Small intestine (tissue), 7 donors: ENCODE results near the gene WASHC2A. TPM values are rescaled to one million over a fixed set of nuclear protein-coding genes. Genes with fewer than 3 reads are reported as not detected.
"Not testable (repeated sequence)": the region's sequence is repeated elsewhere in the genome, so short reads cannot be mapped to it uniquely, and the experiment has no call there.

Experiments
- DNase-seq, 2 donors: peaks; one replicate each; pipeline versions ENCODE4 v3.0.0 to v3.0.0-alpha.2; 2013
- FAIRE-seq: peaks from 2 replicates; lab custom pipeline; 2012; peaks lifted over from hg19 to GRCh38; lab: Jason Lieb, UNC
- H3K27ac ChIP-seq, 3 donors: one replicate each; pipeline ENCODE4 v1.5.1; 2013; ENCODE audit warnings: low read length in 2 of 3, mild to moderate bottlenecking in 2 of 3, control low read depth in 1 of 3, inconsistent platforms in 1 of 3, low read depth in 1 of 3, moderate library complexity in 1 of 3
- H3K27me3 ChIP-seq, 3 donors: one replicate each; pipeline ENCODE4 v1.6.1; 2013; ENCODE audit warnings: low read length in 3 of 3, inconsistent platforms in 1 of 3; ENCODE audit not compliant: control insufficient read depth in 3 of 3, insufficient read depth in 3 of 3
- H3K36me3 ChIP-seq, 3 donors: one replicate each; pipeline ENCODE4 v1.6.1; 2013; ENCODE audit warnings: low read length in 3 of 3, inconsistent platforms in 1 of 3, low read depth in 1 of 3, mild to moderate bottlenecking in 1 of 3, moderate library complexity in 1 of 3; ENCODE audit not compliant: control insufficient read depth in 3 of 3, insufficient read depth in 2 of 3
- H3K4me1 ChIP-seq, 3 donors: one replicate each; pipeline ENCODE4 v1.6.1; 2013; ENCODE audit warnings: low read length in 2 of 3, inconsistent platforms in 1 of 3, low read depth in 1 of 3, mild to moderate bottlenecking in 1 of 3, moderate library complexity in 1 of 3; ENCODE audit not compliant: control insufficient read depth in 3 of 3, insufficient read depth in 2 of 3
- H3K4me3 ChIP-seq, 3 donors: one replicate each; pipeline ENCODE4 v1.5.1; 2013; ENCODE audit warnings: low read length in 3 of 3, control low read depth in 1 of 3, inconsistent platforms in 1 of 3, low read depth in 1 of 3, mild to moderate bottlenecking in 1 of 3, moderate library complexity in 1 of 3
- H3K9me3 ChIP-seq, 2 donors: one replicate each; pipeline ENCODE4 v1.6.1; 2013; ENCODE audit warnings: low read depth in 1 of 2, low read length in 1 of 2; ENCODE audit not compliant: control insufficient read depth in 2 of 2, insufficient read depth in 1 of 2
- WGBS, 3 donors: extraction: QIAGEN DNeasy Blood & Tissue Kit; methylation state at CpG; one replicate each; pipeline ENCODE4 v1.1.7; 2013; 5-methylcytosine and 5-hydroxymethylcytosine counted together
- polyA plus RNA-seq, 4 donors: library from polyadenylated mRNA; stranded (reverse) in 3 of 4; unstranded in 1 of 4; fragments of 200-250 nt in 3 of 4; fragments of 120-200 nt in 1 of 4; gene quantifications; one replicate each; pipeline versions ENCODE4 v1.2.1 to v1.2.3, GENCODE V29; 2013
- donor health status: healthy with polysubstance abuse.
- donor health status: control.
- donor health status: control.
- donor health status: Bipolar disorder and iron deficiency.
- donor health status: healthy.

Gene WASHC2A
- polyA plus RNA-seq, 4 donors = 15.1 to 64.6 (median 20.3) TPM

GRCh38 chr10:50091304-50091703, 23.6 kb downstream of the WASHC2A start:
- not testable (repeated sequence) for DNase-seq, H3K27ac ChIP-seq, FAIRE-seq, H3K4me3 ChIP-seq, H3K36me3 ChIP-seq, H3K9me3 ChIP-seq, H3K27me3 ChIP-seq, H3K4me1 ChIP-seq
- WGBS, 3 donors = 93 to 100% (median 100%) methylated on average over 2 to 8 of the region's 11 CpGs

GRCh38 chr10:50092928-50093327, 25.2 kb downstream of the WASHC2A start:
- not testable (repeated sequence) for H3K36me3 ChIP-seq, H3K4me3 ChIP-seq, DNase-seq, H3K27me3 ChIP-seq, H3K4me1 ChIP-seq, H3K27ac ChIP-seq, FAIRE-seq, H3K9me3 ChIP-seq
- WGBS, 3 donors = no CpG with 5 or more reads among the region's 8 CpGs

GRCh38 chr10:50094630-50095029, 26.9 kb downstream of the WASHC2A start:
- WGBS, 3 donors = 94 to 97% (median 94%) methylated on average over 1 to 4 of the region's 5 CpGs
- not testable (repeated sequence) for H3K4me1 ChIP-seq, H3K27ac ChIP-seq, H3K4me3 ChIP-seq, H3K9me3 ChIP-seq, H3K27me3 ChIP-seq, DNase-seq, FAIRE-seq, H3K36me3 ChIP-seq

- H3K36me3 ChIP-seq, DNase-seq, H3K27me3 ChIP-seq, H3K4me3 ChIP-seq, H3K4me1 ChIP-seq, FAIRE-seq, H3K9me3 ChIP-seq, H3K27ac ChIP-seq: not testable (repeated sequence)
- 91 to 94% (median 94%) methylated on average over 7 of the region's 7 CpGs for WGBS, 3 donors
Measured at GRCh38 chr10:50095402-50095801, 27.6 kb downstream of the WASHC2A start.

GRCh38 chr10:50096722-50097121, 29.0 kb downstream of the WASHC2A start:
- not testable (repeated sequence) for H3K27me3 ChIP-seq, H3K4me1 ChIP-seq, H3K9me3 ChIP-seq, H3K36me3 ChIP-seq, H3K27ac ChIP-seq, H3K4me3 ChIP-seq, FAIRE-seq, DNase-seq
- WGBS, 3 donors = 91 to 100% methylated on average over 1 of the region's 3 CpGs; no CpG with 5 or more reads in 1 of the 3 donors

- DNase-seq, H3K9me3 ChIP-seq, FAIRE-seq, H3K4me3 ChIP-seq, H3K4me1 ChIP-seq, H3K27me3 ChIP-seq, H3K27ac ChIP-seq, H3K36me3 ChIP-seq: not testable (repeated sequence)
- 82 to 93% (median 85%) methylated on average over 2 to 3 of the region's 3 CpGs for WGBS, 3 donors
Measured at GRCh38 chr10:50098645-50099044, 30.9 kb downstream of the WASHC2A start.

GRCh38 chr10:50101139-50101582, 33.4 kb downstream of the WASHC2A start:
- H3K27me3 ChIP-seq, H3K4me3 ChIP-seq, FAIRE-seq, H3K27ac ChIP-seq, H3K9me3 ChIP-seq, H3K36me3 ChIP-seq, H3K4me1 ChIP-seq, DNase-seq: not testable (repeated sequence)
- 81 to 89% (median 84%) methylated on average over 8 to 9 of the region's 9 CpGs for WGBS, 3 donors

- H3K4me3 ChIP-seq, DNase-seq, FAIRE-seq, H3K9me3 ChIP-seq, H3K27ac ChIP-seq, H3K36me3 ChIP-seq, H3K4me1 ChIP-seq, H3K27me3 ChIP-seq: not testable (repeated sequence)
- WGBS, 3 donors = 90 to 99% (median 94%) methylated on average over 3 of the region's 3 CpGs
Measured at GRCh38 chr10:50101747-50102146, 34.0 kb downstream of the WASHC2A start.

GRCh38 chr10:50102267-50102666, 34.5 kb downstream of the WASHC2A start:
- not testable (repeated sequence) for H3K36me3 ChIP-seq, DNase-seq, FAIRE-seq, H3K4me1 ChIP-seq, H3K4me3 ChIP-seq, H3K9me3 ChIP-seq, H3K27ac ChIP-seq, H3K27me3 ChIP-seq
- WGBS, 3 donors = 74 to 91% (median 85%) methylated on average over 3 of the region's 5 CpGs
